CD4-positive, alpha-beta T cell (primary cell): Measurements from ENCODE around the gene RIPOR2. TPM values are rescaled to one million over a fixed set of nuclear protein-coding genes. Genes with fewer than 3 reads are reported as not detected.

Experiments
- ATAC-seq: fragments of 200-7000 bp; cut with Tn5 transposase; one replicate; pipeline ENCODE4 v1.10.0; 2022; ENCODE audit warnings: mild to moderate bottlenecking; ENCODE audit not compliant: poor library complexity
- CTCF ChIA-PET: fragments of 350-600 bp; sonication (Branson Sonifier 250); formaldehyde crosslinking; loops from one replicate; lab custom pipeline; 2021; ENCODE audit warnings: antibody characterized with exemption, inconsistent platforms; lab: Charles Lee
- POLR2A ChIA-PET: fragments of 350-600 bp; sonication (Branson Sonifier 250); formaldehyde crosslinking; loops from one replicate; lab custom pipeline; 2021; ENCODE audit warnings: antibody characterized with exemption, inconsistent platforms; lab: Charles Lee
- DNase-seq, 14 experiments: peaks; one replicate each; pipeline ENCODE4 v3.0.0-alpha.2; 2013 to 2020; ENCODE audit warnings: mixed read lengths in 2 of 14
- H3K27ac ChIP-seq, 2 donors: one replicate each; pipeline versions ENCODE4 v1.5.1 to v1.7.0; 2013; ENCODE audit warnings: low read length in 2 of 2, low read depth in 1 of 2, mild to moderate bottlenecking in 1 of 2
- H3K27me3 ChIP-seq, 2 experiments: 1 replicate in 1 of 2; 2 replicates in 1 of 2; pipeline versions ENCODE4 v1.6.1 to v1.7.0; 2013; ENCODE audit warnings: low read length in 2 of 2, control low read depth in 1 of 2, mild to moderate bottlenecking in 1 of 2, moderate library complexity in 1 of 2; ENCODE audit not compliant: insufficient read depth in 2 of 2, control insufficient read depth in 1 of 2
- H3K36me3 ChIP-seq: one replicate; pipeline ENCODE4 v1.6.1; 2013; ENCODE audit warnings: low read length, control low read depth; ENCODE audit not compliant: insufficient read depth
- H3K4me1 ChIP-seq: one replicate; pipeline ENCODE4 v1.6.1; 2013; ENCODE audit warnings: low read length, control low read depth; ENCODE audit not compliant: insufficient read depth
- H3K4me3 ChIP-seq: one replicate; pipeline ENCODE4 v1.5.1; 2013; ENCODE audit warnings: mild to moderate bottlenecking, low read length, moderate library complexity
- H3K9me3 ChIP-seq, 2 experiments: 1 replicate in 1 of 2; 2 replicates in 1 of 2; pipeline versions ENCODE4 v1.6.1 to v1.7.0; 2013; ENCODE audit warnings: low read length in 2 of 2, mild to moderate bottlenecking in 2 of 2, control low read depth in 1 of 2, moderate library complexity in 1 of 2; ENCODE audit not compliant: control insufficient read depth in 1 of 2, insufficient read depth in 1 of 2
- H3K27ac Mint-ChIP-seq: one replicate; pipeline ENCODE4 v1.8.0; 2020; ENCODE audit warnings: mixed read lengths
- H3K27me3 Mint-ChIP-seq: one replicate; pipeline ENCODE4 v1.8.0; 2021; ENCODE audit warnings: mixed read lengths
- H3K36me3 Mint-ChIP-seq: one replicate; pipeline ENCODE4 v1.8.0; 2021; ENCODE audit warnings: low read depth, mixed read lengths
- H3K4me1 Mint-ChIP-seq: one replicate; pipeline ENCODE4 v1.8.0; 2021; ENCODE audit warnings: low read depth, mixed read lengths
- H3K4me3 Mint-ChIP-seq: one replicate; pipeline ENCODE4 v1.8.0; 2020; ENCODE audit warnings: mild to moderate bottlenecking, mixed read lengths
- H3K9me3 Mint-ChIP-seq: one replicate; pipeline ENCODE4 v1.8.0; 2020; ENCODE audit warnings: mixed read lengths
- CTCF ChIP-seq: fragments of 200-600 bp; IDR thresholded peaks from one replicate; pipeline ENCODE4 v1.8.0; 2022; ENCODE audit warnings: antibody characterized with exemption, mild to moderate bottlenecking
- intact Hi-C, 2 experiments: fragments of 100-400 bp; cut with DNase I in 1 of 2; cut with micrococcal nuclease in 1 of 2; formaldehyde crosslinking; loops; one replicate each; pipeline versions ENCODE4 v1.15.1 to v1.9.0; 2023 to 2025; cut with DNase I, micrococcal nuclease
- total RNA-seq, 174 experiments: library from RNA in 2 of 174; stranded (reverse) in 2 of 174; gene quantifications; one replicate each; pipeline ENCODE4 v1.2.3 and lab custom pipeline; 2021 to 2026

Gene RIPOR2
- total RNA-seq, 2 experiments from 2014 or later = 123 to 129 TPM

- CTCF ChIA-PET = interaction anchor here (0.9 kb wide), 1 partner anchor 179 kb away, joined by 5 read pairs; no protein-coding TSS in a partner anchor
- Histone ChIP-seq H3K4me1 (peaks cover 42% of the 10 kb centered on the region), H3K9me3 (no peaks in the 10 kb centered on the region), H3K27ac (peak overlapping the region in 1 of 2 donors; percentile 5), H3K27me3 (no peaks in the 10 kb centered on the region), H3K4me3 (no peak overlapping the region), H3K36me3 (peaks cover 96% of the 10 kb centered on the region)
- no peak for TF ChIP-seq CTCF
- Mint-ChIP-seq H3K4me1 (peaks cover 83% of the 10 kb centered on the region), H3K27ac (peak overlapping the region; percentile 90), H3K4me3 (peak overlapping the region; percentile 27), H3K27me3 (no peaks in the 10 kb centered on the region), H3K9me3 (no peaks in the 10 kb centered on the region), H3K36me3 (peaks cover 96% of the 10 kb centered on the region)
- peak; percentile 94 for ATAC-seq
- intact Hi-C loops = no loop called here
- POLR2A ChIA-PET = interaction anchor here (0.7 to 1.0 kb wide), 2 partner anchors 9 to 204 kb away, joined by 3 read pairs; no protein-coding TSS in a partner anchor
- peak in 7 of 14 experiments; percentile 20 to 60 (median 42) for DNase-seq
Observed at GRCh38 chr6:24838994-24839393, 96.8 kb downstream of the RIPOR2 start.

- ChIA-PET POLR2A (no interaction called here), CTCF (no interaction called here)
- Mint-ChIP-seq H3K27ac (peak overlapping the region; percentile 90), H3K9me3 (no peaks in the 10 kb centered on the region), H3K4me1 (peaks cover 81% of the 10 kb centered on the region), H3K36me3 (peaks cover 96% of the 10 kb centered on the region), H3K27me3 (no peaks in the 10 kb centered on the region), H3K4me3 (no peak overlapping the region)
- no peak overlapping the region for H3K4me3 ChIP-seq
- H3K27me3 ChIP-seq = no peaks in the 10 kb centered on the region
- peaks cover 96% of the 10 kb centered on the region for H3K36me3 ChIP-seq
- DNase-seq (no peak), ATAC-seq (no peak)
- TF ChIP-seq CTCF = no peak
- peak overlapping the region in 1 of 2 donors; percentile 5 for H3K27ac ChIP-seq
- intact Hi-C loops = no loop called here
- H3K9me3 ChIP-seq = no peaks in the 10 kb centered on the region
- H3K4me1 ChIP-seq = peaks cover 39% of the 10 kb centered on the region
Observed at GRCh38 chr6:24838081-24838480, 97.7 kb downstream of the RIPOR2 start.

- Mint-ChIP-seq H3K36me3 (peaks cover 96% of the 10 kb centered on the region), H3K27me3 (no peaks in the 10 kb centered on the region), H3K27ac (peak overlapping the region; percentile 90), H3K9me3 (no peaks in the 10 kb centered on the region), H3K4me1 (peaks cover 71% of the 10 kb centered on the region), H3K4me3 (no peak overlapping the region)
- H3K36me3 ChIP-seq = peaks cover 96% of the 10 kb centered on the region
- CTCF ChIA-PET = interaction anchor here (1.0 kb wide), 2 partner anchors 8 to 17 kb away, joined by 3 read pairs; no protein-coding TSS in a partner anchor
- peaks cover 21% of the 10 kb centered on the region for H3K4me1 ChIP-seq
- ATAC-seq (no peak), DNase-seq (no peak)
- no peak for TF ChIP-seq CTCF
- no peak overlapping the region for H3K27ac ChIP-seq
- H3K9me3 ChIP-seq = no peaks in the 10 kb centered on the region
- H3K4me3 ChIP-seq = no peak overlapping the region
- POLR2A ChIA-PET = interaction anchor here (1.0 to 1.8 kb wide), 3 partner anchors 10 to 182 kb away, joined by 3 to 5 read pairs (median 3); no protein-coding TSS in a partner anchor
- no peaks in the 10 kb centered on the region for H3K27me3 ChIP-seq
- intact Hi-C loops = no loop called here
Observed at GRCh38 chr6:24836109-24836508, 99.7 kb downstream of the RIPOR2 start.
